OCI-LY3 (cell line): ENCODE measurements around the gene SAMD5.
"Not testable (repeated sequence)": the region's sequence is repeated elsewhere in the genome, so short reads cannot be mapped to it uniquely, and the experiment has no call there.

ENCODE experiments used
- H2AFZ ChIP-seq: fragments of 200-600, 300-600 bp; shearing (Covaris generic); 2 replicates; pipeline ENCODE4 v1.6.0; 2014; ENCODE audit warnings: antibody characterized with exemption, low read depth, low read length
- H3K27ac ChIP-seq: fragments of 200-600, 300-600 bp; sonication (generic); 2 replicates; pipeline ENCODE4 v1.5.1; 2014; ENCODE audit warnings: mild to moderate bottlenecking, low read length, moderate library complexity, mixed read lengths
- H3K27me3 ChIP-seq: fragments of 200-600, 300-600 bp; sonication (generic); 2 replicates; pipeline ENCODE4 v1.6.1; 2014; ENCODE audit warnings: low read depth, low read length, mixed read lengths
- H3K36me3 ChIP-seq: fragments of 200-600, 300-600 bp; sonication (generic); replicated peaks from 2 replicates; pipeline ENCODE3; 2014; ENCODE audit warnings: low read depth, low read length, mixed read lengths
- H3K4me1 ChIP-seq: fragments of 300-600, 200-600 bp; sonication (generic); 2 replicates; pipeline ENCODE4 v1.6.1; 2014; ENCODE audit warnings: low read length, mixed read lengths
- H3K4me2 ChIP-seq: fragments of 200-600, 300-600 bp; sonication (generic); 2 replicates; pipeline ENCODE4 v1.6.1; 2014; ENCODE audit warnings: low read length, mixed read lengths
- H3K4me3 ChIP-seq: fragments of 300-600, 200-600 bp; sonication (generic); 2 replicates; pipeline ENCODE4 v1.5.1; 2014; ENCODE audit warnings: antibody characterized with exemption, mild to moderate bottlenecking, low read length, moderate library complexity
- H3K79me2 ChIP-seq: fragments of 300-600, 200-600 bp; shearing (Covaris generic); 2 replicates; pipeline ENCODE4 v1.6.1; 2014; ENCODE audit warnings: mild to moderate bottlenecking, low read length, mixed read lengths
- H3K9ac ChIP-seq: fragments of 300-600, 200-600 bp; shearing (Covaris generic); 2 replicates; pipeline ENCODE4 v1.6.0; 2014; ENCODE audit warnings: mild to moderate bottlenecking, low read length, moderate library complexity
- H3K9me3 ChIP-seq: fragments of 200-600, 300-600 bp; shearing (Covaris generic); 2 replicates; pipeline ENCODE4 v1.6.1; 2014; ENCODE audit warnings: low read length, mixed read lengths; ENCODE audit not compliant: insufficient read depth
- H4K20me1 ChIP-seq: fragments of 200-600, 300-600 bp; sonication (generic); 2 replicates; pipeline ENCODE4 v1.6.1; 2016; ENCODE audit warnings: low read length, mixed read lengths; ENCODE audit not compliant: insufficient read depth
- EZH2phosphoT487 ChIP-seq: fragments of 200-600 bp; shearing (Covaris generic); IDR thresholded peaks from 2 replicates; pipeline ENCODE4 v1.6.1; 2018; ENCODE audit warnings: antibody characterized with exemption, mixed run types, low read depth
- TF ChIP-seq, protein P1 (sequence below): fragments of 200-600, 300-600 bp; sonication (generic); IDR thresholded peaks from 2 replicates; pipeline ENCODE4 v1.5.1; 2014; ENCODE audit warnings: antibody characterized with exemption, low read length, low read depth

SAMD5 gene

DNA sequence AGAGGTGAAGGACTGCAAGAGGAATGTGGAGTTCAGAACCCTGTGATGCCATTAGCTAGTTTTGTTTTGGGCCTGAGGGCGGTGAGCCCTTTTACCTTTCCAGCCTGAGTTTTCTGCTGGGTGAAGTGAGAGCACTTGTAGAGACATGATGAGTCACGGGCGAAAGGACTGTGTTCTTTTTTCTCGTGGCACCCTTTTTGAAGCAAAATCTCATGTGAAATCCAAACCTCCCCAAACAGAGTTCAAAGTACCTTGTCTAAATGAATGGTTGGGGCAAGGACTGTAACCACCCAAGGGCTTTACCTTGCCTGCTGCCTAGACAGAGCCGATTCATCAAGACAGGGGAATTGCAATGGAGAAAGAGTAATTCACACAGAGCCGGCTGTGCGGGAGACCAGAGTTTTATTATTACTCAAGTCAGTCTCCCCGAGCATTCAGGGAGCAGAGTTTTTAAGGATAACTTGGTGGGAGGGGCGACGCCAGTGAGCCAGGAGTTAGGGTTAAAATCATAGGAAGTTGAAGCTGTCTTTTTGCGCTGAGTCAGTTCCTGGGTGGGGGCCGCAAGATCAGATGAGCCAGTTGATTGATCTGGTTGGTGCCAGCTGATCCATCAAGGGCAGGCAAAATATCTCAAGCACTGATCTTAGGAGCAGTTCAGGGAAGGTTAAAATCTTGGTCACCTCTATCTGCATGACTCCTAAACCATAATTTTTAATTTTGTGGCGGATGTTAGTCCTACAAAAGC lies 25.8 kb downstream of the SAMD5 start:
- H4K20me1 ChIP-seq = no peaks in the 10 kb centered on the region
- H2AFZ ChIP-seq = no peak overlapping the region
- no peaks in the 10 kb centered on the region for H3K9me3 ChIP-seq
- no peak overlapping the region for H3K27ac ChIP-seq
- H3K4me3 ChIP-seq = no peak overlapping the region
- no peaks in the 10 kb centered on the region for H3K36me3 ChIP-seq
- H3K4me1 ChIP-seq = no peaks in the 10 kb centered on the region
- TF ChIP-seq EZH2phosphoT487 = no peak
- TF ChIP-seq, protein P1, sequence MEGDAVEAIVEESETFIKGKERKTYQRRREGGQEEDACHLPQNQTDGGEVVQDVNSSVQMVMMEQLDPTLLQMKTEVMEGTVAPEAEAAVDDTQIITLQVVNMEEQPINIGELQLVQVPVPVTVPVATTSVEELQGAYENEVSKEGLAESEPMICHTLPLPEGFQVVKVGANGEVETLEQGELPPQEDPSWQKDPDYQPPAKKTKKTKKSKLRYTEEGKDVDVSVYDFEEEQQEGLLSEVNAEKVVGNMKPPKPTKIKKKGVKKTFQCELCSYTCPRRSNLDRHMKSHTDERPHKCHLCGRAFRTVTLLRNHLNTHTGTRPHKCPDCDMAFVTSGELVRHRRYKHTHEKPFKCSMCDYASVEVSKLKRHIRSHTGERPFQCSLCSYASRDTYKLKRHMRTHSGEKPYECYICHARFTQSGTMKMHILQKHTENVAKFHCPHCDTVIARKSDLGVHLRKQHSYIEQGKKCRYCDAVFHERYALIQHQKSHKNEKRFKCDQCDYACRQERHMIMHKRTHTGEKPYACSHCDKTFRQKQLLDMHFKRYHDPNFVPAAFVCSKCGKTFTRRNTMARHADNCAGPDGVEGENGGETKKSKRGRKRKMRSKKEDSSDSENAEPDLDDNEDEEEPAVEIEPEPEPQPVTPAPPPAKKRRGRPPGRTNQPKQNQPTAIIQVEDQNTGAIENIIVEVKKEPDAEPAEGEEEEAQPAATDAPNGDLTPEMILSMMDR = no peak
- H3K27me3 ChIP-seq = no peaks in the 10 kb centered on the region
- H3K9ac ChIP-seq = no peak overlapping the region
- no peak overlapping the region for H3K4me2 ChIP-seq
- no peaks in the 10 kb centered on the region for H3K79me2 ChIP-seq

DNA sequence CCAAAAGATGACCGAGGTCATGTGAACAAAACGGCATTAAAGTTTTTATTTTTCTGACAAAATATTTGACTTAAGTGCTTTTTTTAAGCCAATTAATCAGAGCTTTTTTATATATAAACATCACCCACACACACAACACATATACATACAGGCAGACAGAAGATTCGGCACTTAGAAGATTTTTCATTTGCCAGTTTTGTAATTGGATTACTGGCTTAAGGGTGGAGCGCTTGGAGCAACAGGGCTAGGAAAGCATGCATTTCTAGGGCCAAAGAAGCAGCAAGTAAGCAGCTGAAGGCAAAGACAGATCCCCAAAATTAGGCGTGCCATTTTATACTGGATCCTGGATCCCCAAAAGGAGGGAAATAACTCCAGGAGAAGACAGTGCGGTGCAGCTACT lies 30.3 kb downstream of the SAMD5 start:
- Histone ChIP-seq H3K4me3 (no peak overlapping the region), H3K36me3 (no peaks in the 10 kb centered on the region), H3K9ac (no peak overlapping the region), H3K4me2 (no peak overlapping the region), H3K4me1 (no peaks in the 10 kb centered on the region), H4K20me1 (no peaks in the 10 kb centered on the region), H3K79me2 (no peaks in the 10 kb centered on the region), H3K9me3 (no peaks in the 10 kb centered on the region), H3K27me3 (no peaks in the 10 kb centered on the region), H3K27ac (no peak overlapping the region), H2AFZ (no peak overlapping the region)
- TF ChIP-seq, protein P1 = no peak
- no peak for TF ChIP-seq EZH2phosphoT487

DNA sequence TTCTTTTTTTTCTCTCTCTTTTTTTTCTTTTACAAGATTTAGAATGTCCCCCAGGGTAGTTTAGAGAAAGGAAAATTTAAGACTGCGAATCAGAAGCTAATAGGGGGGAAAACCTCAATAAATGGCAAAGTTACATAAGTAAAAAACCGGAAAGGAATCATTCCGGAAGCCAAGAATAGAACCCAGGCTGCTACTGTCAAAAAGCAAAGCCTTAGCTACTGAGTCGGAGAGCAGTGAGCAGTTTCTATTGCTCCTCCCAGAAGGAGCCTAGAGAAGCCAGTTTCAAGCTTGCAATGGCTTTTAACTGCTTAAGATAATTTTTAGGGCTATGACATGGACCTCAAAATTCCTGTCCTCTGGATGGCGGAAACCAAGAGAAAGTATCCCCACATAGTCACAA lies 31.6 kb downstream of the SAMD5 start:
- Histone ChIP-seq H3K9me3 (no peaks in the 10 kb centered on the region), H3K27me3 (no peaks in the 10 kb centered on the region), H3K9ac (no peak overlapping the region), H3K4me1 (no peaks in the 10 kb centered on the region), H2AFZ (no peak overlapping the region), H3K4me2 (no peak overlapping the region), H3K36me3 (no peaks in the 10 kb centered on the region), H3K27ac (no peak overlapping the region), H3K4me3 (no peak overlapping the region), H4K20me1 (no peaks in the 10 kb centered on the region), H3K79me2 (no peaks in the 10 kb centered on the region)
- TF ChIP-seq, protein P1 = no peak
- TF ChIP-seq EZH2phosphoT487 = no peak

DNA sequence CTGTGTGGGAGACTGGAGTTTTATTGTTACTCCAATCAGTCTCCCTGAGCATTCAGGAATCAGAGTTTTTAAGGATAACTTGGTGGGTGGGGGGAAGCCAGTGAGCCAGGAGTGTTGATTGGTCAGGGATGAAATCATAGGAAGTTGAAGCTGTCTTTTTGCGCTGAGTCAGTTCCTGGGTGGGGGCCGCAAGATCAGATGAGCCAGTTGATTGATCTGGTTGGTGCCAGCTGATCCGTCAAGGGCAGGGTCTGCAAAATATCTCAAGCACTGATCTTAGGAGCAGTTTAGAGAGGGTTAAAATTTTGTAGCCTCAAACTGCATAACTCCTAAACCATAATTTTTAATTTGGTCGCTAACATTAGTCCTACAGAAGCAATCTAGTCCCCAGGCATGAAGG lies 33.9 kb downstream of the SAMD5 start:
- H3K79me2 ChIP-seq, H3K4me2 ChIP-seq: not testable (repeated sequence)

More for the DNA sequence above, 33.9 kb downstream of the SAMD5 start:
- H3K36me3 ChIP-seq, H3K9ac ChIP-seq, H3K4me1 ChIP-seq, H3K9me3 ChIP-seq, H3K4me3 ChIP-seq, H2AFZ ChIP-seq, H3K27me3 ChIP-seq, H4K20me1 ChIP-seq, H3K27ac ChIP-seq: not testable (repeated sequence)
